GM12878 (cell line): ENCODE results near the gene CD63. TPM values are rescaled to one million over a fixed set of nuclear protein-coding genes. Genes with fewer than 3 reads are reported as not detected.
A peak's percentile ranks its signal among the peaks of the same experiment; 100 is the strongest.

ENCODE experiments used
- BACH1 ChIP-seq: fragments of 450-650 bp; IDR thresholded peaks from 2 replicates; pipeline ENCODE4 v1.6.1; 2017; ENCODE audit warnings: mild to moderate bottlenecking, borderline replicate concordance
- BMI1 ChIP-seq: fragments of 450-650 bp; IDR thresholded peaks from 2 replicates; pipeline ENCODE4 v1.6.1; 2016; ENCODE audit warnings: mild to moderate bottlenecking, moderate library complexity, borderline replicate concordance
- EGR1 ChIP-seq, 2 experiments: IDR thresholded peaks; 1 replicate in 1 of 2; 2 replicates in 1 of 2; pipeline ENCODE4 v1.6.1; 2011 to 2012; ENCODE audit warnings: low read depth in 2 of 2, low read length in 2 of 2, borderline replicate concordance in 1 of 2, mild to moderate bottlenecking in 1 of 2, moderate library complexity in 1 of 2
- FOXK2 ChIP-seq: fragments of 450-650 bp; IDR thresholded peaks from 2 replicates; pipeline ENCODE4 v1.6.1; 2017; ENCODE audit warnings: mild to moderate bottlenecking, moderate library complexity
- HCFC1 ChIP-seq: fragments of 150-350 bp; IDR thresholded peaks from 2 replicates; pipeline ENCODE4 v1.6.1; 2014; ENCODE audit warnings: low read length
- IKZF1 ChIP-seq: fragments of 450-650 bp; conservative IDR thresholded peaks from 2 replicates; pipeline ENCODE4 v1.6.1; 2017; ENCODE audit warnings: antibody characterized with exemption, mild to moderate bottlenecking
- LARP7 ChIP-seq: fragments of 450-650 bp; IDR thresholded peaks from 2 replicates; pipeline ENCODE4 v1.6.1; 2017; ENCODE audit warnings: mild to moderate bottlenecking
- MLLT1 ChIP-seq: fragments of 450-650 bp; IDR thresholded peaks from 2 replicates; pipeline ENCODE4 v1.6.1; 2016; ENCODE audit warnings: mild to moderate bottlenecking
- MTA2 ChIP-seq: fragments of 450-650 bp; IDR thresholded peaks from 2 replicates; pipeline ENCODE4 v1.6.1; 2016; ENCODE audit warnings: low read depth, mild to moderate bottlenecking, moderate library complexity
- MXI1 ChIP-seq: fragments of 150-350 bp; IDR thresholded peaks from 2 replicates; pipeline ENCODE4 v1.6.1; 2011; ENCODE audit warnings: low read depth, mild to moderate bottlenecking, inconsistent platforms, low read length, improper control_type of control experiment
- NBN ChIP-seq: fragments of 450-650 bp; IDR thresholded peaks from 2 replicates; pipeline ENCODE4 v1.6.1; 2016
- NFXL1 ChIP-seq: fragments of 450-650 bp; IDR thresholded peaks from 2 replicates; pipeline ENCODE4 v1.6.1; 2017; ENCODE audit warnings: antibody characterized with exemption, mild to moderate bottlenecking, borderline replicate concordance
- NKRF ChIP-seq: fragments of 450-650 bp; conservative IDR thresholded peaks from 2 replicates; pipeline ENCODE4 v1.6.1; 2017; ENCODE audit warnings: mild to moderate bottlenecking, moderate library complexity
- PAX5 ChIP-seq: IDR thresholded peaks from 2 replicates; pipeline ENCODE4 v1.6.1; 2011; ENCODE audit warnings: low read depth, low read length, borderline replicate concordance
- PKNOX1 ChIP-seq: fragments of 450-650 bp; IDR thresholded peaks from 2 replicates; pipeline ENCODE4 v1.6.1; 2016; ENCODE audit warnings: mild to moderate bottlenecking
- POLR2AphosphoS2 ChIP-seq: IDR thresholded peaks from 2 replicates; pipeline ENCODE4 v1.6.1; 2011; ENCODE audit warnings: low read depth, mild to moderate bottlenecking, low read length, improper control_type of control experiment, moderate library complexity
- SIN3A ChIP-seq: IDR thresholded peaks from 2 replicates; pipeline ENCODE4 v1.6.1; 2012; ENCODE audit warnings: low read depth, low read length, improper control_type of control experiment
- SREBF2 ChIP-seq: IDR thresholded peaks from 2 replicates; pipeline ENCODE4 v1.6.1; 2012; ENCODE audit warnings: mild to moderate bottlenecking, low read length
- SRF ChIP-seq, 2 experiments: IDR thresholded peaks; 2 replicates each; pipeline ENCODE4 v1.6.1; 2011; ENCODE audit warnings: low read depth in 2 of 2, low read length in 2 of 2, mild to moderate bottlenecking in 1 of 2, moderate library complexity in 1 of 2
- TAF1 ChIP-seq: IDR thresholded peaks from 2 replicates; pipeline ENCODE4 v1.6.1; 2011; ENCODE audit warnings: mild to moderate bottlenecking, low read depth, low read length, borderline replicate concordance
- USF2 ChIP-seq: IDR thresholded peaks from 2 replicates; pipeline ENCODE4 v1.6.1; 2011; ENCODE audit warnings: low read depth, low read length, improper control_type of control experiment, borderline replicate concordance
- YBX1 ChIP-seq: fragments of 450-650 bp; IDR thresholded peaks from 2 replicates; pipeline ENCODE4 v1.6.1; 2016; ENCODE audit warnings: antibody characterized with exemption
- ZNF207 ChIP-seq: fragments of 450-650 bp; IDR thresholded peaks from 2 replicates; pipeline ENCODE4 v1.6.1; 2014; ENCODE audit warnings: antibody characterized with exemption, mild to moderate bottlenecking, borderline replicate concordance
- ZZZ3 ChIP-seq: IDR thresholded peaks from 2 replicates; pipeline ENCODE4 v1.6.1; 2011; ENCODE audit warnings: low read depth; ENCODE audit not compliant: control insufficient read depth, insufficient read length
- polyA plus RNA-seq, 11 experiments: library from polyadenylated mRNA; depleted of rRNA in 4 of 11; unstranded in 6 of 11; stranded (reverse) in 5 of 11; fragments of >200 nt; fragmentation: Nextera tagmentation in 4 of 11; fragmentation: Illumina TruSeq in 1 of 11; extraction: Ambion mirVana in 4 of 11; extraction: Trizol in 1 of 11; gene quantifications; 1 replicate in 1 of 11; 2 replicates in 10 of 11; pipeline versions ENCODE4 v1.2.1 to v1.2.3, GENCODE V29; 2011 to 2016; ENCODE audit warnings: inconsistent platforms in 2 of 11, missing spikeins in 2 of 11, low read depth in 1 of 11
- total RNA-seq, 4 experiments: library from RNA; depleted of rRNA in 3 of 4; stranded (reverse); fragments of >200 nt in 3 of 4; fragmentation: Illumina TruSeq in 1 of 4; extraction: Trizol in 1 of 4; gene quantifications; 2 replicates each; pipeline versions ENCODE4 v1.2.1 to v1.2.3, GENCODE V29; 2013 to 2021

Gene CD63
- total and polyA plus RNA-seq, 10 of the 15 experiments (the other 5 are each of a cell fraction or from before 2014, with no cell fraction given), result 147 to 220 (median 183) TPM

- TF ChIP-seq PKNOX1, result peak; percentile 96
- TF ChIP-seq SREBF2, result no peak
- no peak for TF ChIP-seq ZZZ3
- TF ChIP-seq MXI1, result peak; percentile 97
- TF ChIP-seq YBX1, result no peak
- peak; percentile 32; the same call in 1 of the 2 replicates for TF ChIP-seq IKZF1
- no peak for TF ChIP-seq POLR2AphosphoS2
- 0 out of 2 replicates have a peak, but pooled peaks have one; percentile 44 for TF ChIP-seq NKRF
- TF ChIP-seq HCFC1, result 0 out of 2 replicates have a peak, but pooled peaks have one; percentile 26
- peak; percentile 71; the same call in 1 of the 2 replicates for TF ChIP-seq ZNF207
- TF ChIP-seq SRF (IDR thresholded peaks at IDR 0.05; ENCODE audit: low read depth in 2 of 2, low read length in 2 of 2), result no peak
- TF ChIP-seq TAF1, result 0 out of 2 replicates have a peak, but pooled peaks have one; percentile 31
- TF ChIP-seq MLLT1, result peak; percentile 89
- peak; percentile 71; the same call in 1 of the 2 replicates for TF ChIP-seq LARP7
- no peak for TF ChIP-seq USF2
- 0 out of 2 replicates have a peak, but pooled peaks have one; percentile 17 for TF ChIP-seq BACH1
- TF ChIP-seq NBN, result peak; percentile 70
- peak in 1 of 2 experiments; percentile 10; a peak in 1 of 3 replicates for TF ChIP-seq EGR1 (IDR thresholded peaks at IDR 0.05; ENCODE audit: borderline replicate concordance in 1 of 2, low read depth in 2 of 2, low read length in 2 of 2)
- peak; percentile 54 for TF ChIP-seq SIN3A
- no peak for TF ChIP-seq PAX5
- no peak; the same call in 1 of the 2 replicates for TF ChIP-seq MTA2
- peak; percentile 43; the same call in 1 of the 2 replicates for TF ChIP-seq FOXK2
- TF ChIP-seq NFXL1, result no peak
- peak; percentile 96 for TF ChIP-seq BMI1
Measured at GRCh38 chr12:55738123-55739024, 9.6 kb upstream of the CD63 start (continued).
